Left ventricle myocardium inferior (tissue), 1 donor: ENCODE measurements around the gene HEATR3. TPM values are rescaled to one million over a fixed set of nuclear protein-coding genes. Genes with fewer than 3 reads are reported as not detected.

Experiments used
- DNase-seq: peaks from one replicate; pipeline ENCODE4 v3.0.0-alpha.2; 2020
- H3K27ac ChIP-seq: fragments of 200-600 bp; replicated peaks from 2 replicates; pipeline ENCODE4 v1.8.0; 2021
- H3K27me3 ChIP-seq: fragments of 200-600 bp; 2 replicates; pipeline ENCODE4 v1.8.0; 2021; ENCODE audit warnings: low read depth
- H3K36me3 ChIP-seq: fragments of 200-600 bp; 2 replicates; pipeline ENCODE4 v1.8.0; 2021
- H3K4me1 ChIP-seq: fragments of 200-600 bp; 2 replicates; pipeline ENCODE4 v1.8.0; 2021
- H3K4me3 ChIP-seq: fragments of 200-600 bp; 2 replicates; pipeline ENCODE4 v1.8.0; 2021; ENCODE audit warnings: mild to moderate bottlenecking, moderate library complexity
- H3K9me3 ChIP-seq: fragments of 200-600 bp; replicated peaks from 2 replicates; pipeline ENCODE4 v1.8.0; 2021
- CTCF ChIP-seq: fragments of 200-600 bp; IDR thresholded peaks from 2 replicates; pipeline ENCODE4 v1.8.0; 2021; ENCODE audit warnings: antibody characterized with exemption, mild to moderate bottlenecking, borderline replicate concordance
- intact Hi-C: fragments of 100-400 bp; cut with micrococcal nuclease; formaldehyde crosslinking; loops from one replicate; pipeline ENCODE4 v1.11.0; 2022
- total RNA-seq: library from RNA; stranded (reverse); fragmentation: NEBNext Ultra II Directional; extraction: Animal tissue kit (Norgen Biotek cat#: 25700); gene quantifications from one replicate; pipeline ENCODE4 v1.2.1, GENCODE V29; 2021
- donor health status: DM: no; HTN: yes; CAD: no; lungs with severe emphysema.

Gene HEATR3
- total RNA-seq, 1 donor from 2014 or later, result 9.0 TPM

GRCh38 chr16:50154420-50154950 is 88.7 kb downstream of the HEATR3 start:
- no peak for DNase-seq

GRCh38 chr16:50155925-50156324 is 90.2 kb downstream of the HEATR3 start:
- intact Hi-C loops, result loop anchor here (10.0 kb wide), 1 partner anchor 49 kb away; no protein-coding TSS in a partner anchor
- H3K4me1 ChIP-seq, result peaks cover 68% of the 10 kb centered on the region
- no peaks in the 10 kb centered on the region for H3K9me3 ChIP-seq
- no peaks in the 10 kb centered on the region for H3K36me3 ChIP-seq
- peak overlapping the region; percentile 83 for H3K4me3 ChIP-seq
- TF ChIP-seq CTCF, result no peak
- H3K27me3 ChIP-seq, result no peaks in the 10 kb centered on the region
- no peak for DNase-seq
- H3K27ac ChIP-seq, result peak overlapping the region; percentile 54

More at GRCh38 chr16:50154420-50154950, 88.7 kb downstream of the HEATR3 start:
- H3K4me3 ChIP-seq, result peak overlapping the region; percentile 83
- no peak for TF ChIP-seq CTCF
- no peaks in the 10 kb centered on the region for H3K27me3 ChIP-seq
- intact Hi-C loops, result loop anchor here (10.0 kb wide), 1 partner anchor 50 kb away; no protein-coding TSS in a partner anchor
- no peaks in the 10 kb centered on the region for H3K9me3 ChIP-seq
- H3K36me3 ChIP-seq, result no peaks in the 10 kb centered on the region
- H3K27ac ChIP-seq, result peak overlapping the region; percentile 98
- peaks cover 57% of the 10 kb centered on the region for H3K4me1 ChIP-seq

Other genes starting within 250 kb of the HEATR3 start
- 8.6 TPM for gene ZNF423, start 209.9 kb upstream of the HEATR3 start, total RNA-seq
- 18.9 TPM for gene CNEP1R1, start 40.7 kb upstream of the HEATR3 start, total RNA-seq
- gene TENT4B, start 87.3 kb downstream of the HEATR3 start, total RNA-seq, result 7.5 TPM
- 9.7 TPM for gene ADCY7, start 200.6 kb downstream of the HEATR3 start, total RNA-seq